Neural progenitor cell (in vitro differentiated cells): Measurements from ENCODE around the gene MAGI2. TPM values are rescaled to one million over a fixed set of nuclear protein-coding genes. Genes with fewer than 3 reads are reported as not detected.

Experiments used
- DNase-seq: peaks from one replicate; pipeline ENCODE4 v3.0.0-alpha.2; 2016; ENCODE audit warnings: low spot score
- H2AFZ ChIP-seq: fragments of 200-600 bp; sonication (generic); replicated peaks from 2 replicates; pipeline ENCODE4 v1.6.1; 2016; ENCODE audit warnings: antibody characterized with exemption
- H3F3A ChIP-seq: fragments of 200-600 bp; sonication (generic); 2 replicates; pipeline ENCODE4 v1.6.1; 2016; ENCODE audit warnings: antibody characterized with exemption, low read depth
- H3K27ac ChIP-seq: fragments of 200-600 bp; sonication (generic); 2 replicates; pipeline ENCODE4 v1.5.1; 2016; ENCODE audit warnings: mild to moderate bottlenecking
- H3K27me3 ChIP-seq: fragments of 200-600 bp; sonication (generic); 2 replicates; pipeline ENCODE4 v1.6.1; 2016; ENCODE audit warnings: mild to moderate bottlenecking, moderate library complexity
- H3K36me3 ChIP-seq: fragments of 200-600 bp; sonication (generic); 2 replicates; pipeline ENCODE4 v1.5.1; 2016
- H3K4me1 ChIP-seq: fragments of 200-600 bp; sonication (generic); 2 replicates; pipeline ENCODE4 v1.6.1; 2016; ENCODE audit warnings: mixed run types
- H3K4me2 ChIP-seq: fragments of 200-600 bp; sonication (generic); 2 replicates; pipeline ENCODE4 v1.6.1; 2016
- H3K4me3 ChIP-seq: fragments of 200-600 bp; sonication (generic); 2 replicates; pipeline ENCODE4 v1.5.1; 2016
- H3K79me2 ChIP-seq: fragments of 200-600 bp; sonication (generic); 2 replicates; pipeline ENCODE4 v1.6.1; 2016; ENCODE audit warnings: low read depth
- H3K9ac ChIP-seq: fragments of 200-600 bp; sonication (generic); 2 replicates; pipeline ENCODE4 v1.6.1; 2016
- H3K9me3 ChIP-seq: fragments of 200-600 bp; sonication (generic); 2 replicates; pipeline ENCODE4 v1.5.1; 2016; ENCODE audit warnings: low read depth
- H4K20me1 ChIP-seq: fragments of 200-600 bp; sonication (generic); 2 replicates; pipeline ENCODE4 v1.6.1; 2016; ENCODE audit warnings: low read depth
- H3K27ac Mint-ChIP-seq: 3 replicates; pipeline ENCODE4 v1.8.0; 2021; ENCODE audit warnings: mixed read lengths
- H3K27me3 Mint-ChIP-seq: 2 replicates; pipeline ENCODE4 v1.8.0; 2022; ENCODE audit warnings: low read depth, mild to moderate bottlenecking, inconsistent platforms, moderate library complexity, mixed read lengths; ENCODE audit not compliant: insufficient read depth
- H3K36me3 Mint-ChIP-seq: 3 replicates; pipeline ENCODE4 v1.8.0; 2021; ENCODE audit warnings: mixed read lengths
- H3K4me1 Mint-ChIP-seq: 3 replicates; pipeline ENCODE4 v1.8.0; 2021; ENCODE audit warnings: mixed read lengths
- H3K4me3 Mint-ChIP-seq: 3 replicates; pipeline ENCODE4 v1.8.0; 2021; ENCODE audit warnings: mild to moderate bottlenecking, moderate library complexity, mixed read lengths
- H3K9me3 Mint-ChIP-seq: 3 replicates; pipeline ENCODE4 v1.8.0; 2020; ENCODE audit warnings: mixed read lengths
- EZH2 ChIP-seq: fragments of 200-600 bp; sonication (generic); IDR thresholded peaks from 2 replicates; pipeline ENCODE4 v1.6.1; 2017; ENCODE audit warnings: antibody characterized with exemption, mild to moderate bottlenecking, moderate library complexity
- EZH2phosphoT487 ChIP-seq: fragments of 200-600 bp; sonication (generic); IDR thresholded peaks from 2 replicates; pipeline ENCODE4 v1.6.1; 2017; ENCODE audit warnings: antibody characterized with exemption
- total RNA-seq: library from RNA; depleted of rRNA; stranded (reverse); fragments of >200 nt; gene quantifications from 2 replicates; pipeline ENCODE4 v1.2.3, GENCODE V29; 2015; ENCODE audit warnings: low replicate concordance
- TF ChIP-seq, protein P1 (sequence below): fragments of 200-600 bp; sonication (generic); IDR thresholded peaks from 2 replicates; pipeline ENCODE4 v1.5.1; 2017; ENCODE audit warnings: antibody characterized with exemption, mild to moderate bottlenecking

The MAGI2 gene
- total RNA-seq, 1 donor from 2014 or later: 5.8 TPM

DNA sequence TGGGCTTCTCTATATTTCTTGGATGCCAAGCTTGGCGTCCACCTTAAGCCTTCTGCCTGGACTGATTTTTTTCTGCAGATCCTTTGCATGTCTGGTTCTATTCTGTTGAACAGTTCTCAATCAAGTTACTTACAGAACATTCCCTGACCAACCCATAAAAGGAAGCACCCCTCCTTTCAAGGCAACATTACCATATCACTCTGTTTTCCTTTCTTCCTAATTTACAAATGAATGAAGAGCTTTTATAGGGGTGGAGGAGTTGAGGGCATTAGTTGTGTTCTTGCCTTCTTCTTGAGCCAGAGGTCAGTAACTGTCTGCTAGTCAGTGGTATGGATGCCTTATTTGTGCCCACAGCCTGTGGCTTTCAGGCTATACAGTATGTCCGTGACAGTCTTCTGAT is 1293.9 kb downstream of the MAGI2 start:
- no peaks in the 10 kb centered on the region for H3K9me3 ChIP-seq
- H3K9ac ChIP-seq: no peak overlapping the region
- no peak overlapping the region for H3K4me3 Mint-ChIP-seq
- no peaks in the 10 kb centered on the region for H3K36me3 ChIP-seq
- no peaks in the 10 kb centered on the region for H3K27me3 ChIP-seq
- no peaks in the 10 kb centered on the region for H4K20me1 ChIP-seq
- H3K4me1 ChIP-seq: no peaks in the 10 kb centered on the region
- no peaks in the 10 kb centered on the region for H3K27me3 Mint-ChIP-seq
- no peaks in the 10 kb centered on the region for H3F3A ChIP-seq
- H3K27ac Mint-ChIP-seq: no peak overlapping the region
- H3K27ac ChIP-seq: no peak overlapping the region
- DNase-seq: no peak
- H3K4me3 ChIP-seq: no peak overlapping the region
- no peaks in the 10 kb centered on the region for H3K4me1 Mint-ChIP-seq
- H3K79me2 ChIP-seq: no peaks in the 10 kb centered on the region
- H2AFZ ChIP-seq: no peak overlapping the region
- peaks cover 4% of the 10 kb centered on the region for H3K36me3 Mint-ChIP-seq
- H3K4me2 ChIP-seq: no peak overlapping the region
- no peaks in the 10 kb centered on the region for H3K9me3 Mint-ChIP-seq
- TF ChIP-seq, protein P1, sequence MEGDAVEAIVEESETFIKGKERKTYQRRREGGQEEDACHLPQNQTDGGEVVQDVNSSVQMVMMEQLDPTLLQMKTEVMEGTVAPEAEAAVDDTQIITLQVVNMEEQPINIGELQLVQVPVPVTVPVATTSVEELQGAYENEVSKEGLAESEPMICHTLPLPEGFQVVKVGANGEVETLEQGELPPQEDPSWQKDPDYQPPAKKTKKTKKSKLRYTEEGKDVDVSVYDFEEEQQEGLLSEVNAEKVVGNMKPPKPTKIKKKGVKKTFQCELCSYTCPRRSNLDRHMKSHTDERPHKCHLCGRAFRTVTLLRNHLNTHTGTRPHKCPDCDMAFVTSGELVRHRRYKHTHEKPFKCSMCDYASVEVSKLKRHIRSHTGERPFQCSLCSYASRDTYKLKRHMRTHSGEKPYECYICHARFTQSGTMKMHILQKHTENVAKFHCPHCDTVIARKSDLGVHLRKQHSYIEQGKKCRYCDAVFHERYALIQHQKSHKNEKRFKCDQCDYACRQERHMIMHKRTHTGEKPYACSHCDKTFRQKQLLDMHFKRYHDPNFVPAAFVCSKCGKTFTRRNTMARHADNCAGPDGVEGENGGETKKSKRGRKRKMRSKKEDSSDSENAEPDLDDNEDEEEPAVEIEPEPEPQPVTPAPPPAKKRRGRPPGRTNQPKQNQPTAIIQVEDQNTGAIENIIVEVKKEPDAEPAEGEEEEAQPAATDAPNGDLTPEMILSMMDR: no peak
- TF ChIP-seq EZH2 (no peak), EZH2phosphoT487 (no peak)

GRCh38 chr7:78153285-78153684 is 1300.2 kb downstream of the MAGI2 start:
- H3K4me3 Mint-ChIP-seq: no peak overlapping the region
- H3K4me3 ChIP-seq: no peak overlapping the region
- no peak overlapping the region for H3K9ac ChIP-seq
- H3F3A ChIP-seq: no peaks in the 10 kb centered on the region
- H3K79me2 ChIP-seq: no peaks in the 10 kb centered on the region
- H3K36me3 ChIP-seq: no peaks in the 10 kb centered on the region
- no peak overlapping the region for H3K27ac Mint-ChIP-seq
- H4K20me1 ChIP-seq: no peaks in the 10 kb centered on the region
- no peaks in the 10 kb centered on the region for H3K4me1 Mint-ChIP-seq
- DNase-seq: no peak
- H3K4me2 ChIP-seq: no peak overlapping the region
- no peaks in the 10 kb centered on the region for H3K36me3 Mint-ChIP-seq
- H3K9me3 Mint-ChIP-seq: no peaks in the 10 kb centered on the region
- H3K9me3 ChIP-seq: no peaks in the 10 kb centered on the region
- H3K27me3 ChIP-seq: no peaks in the 10 kb centered on the region
- H2AFZ ChIP-seq: no peak overlapping the region
- TF ChIP-seq, protein P1: no peak
- TF ChIP-seq EZH2phosphoT487: no peak
- TF ChIP-seq EZH2: no peak
- no peaks in the 10 kb centered on the region for H3K27me3 Mint-ChIP-seq
- H3K4me1 ChIP-seq: no peaks in the 10 kb centered on the region
- H3K27ac ChIP-seq: no peak overlapping the region

- no peaks in the 10 kb centered on the region for H3K9me3 Mint-ChIP-seq
Measured at GRCh38 chr7:78151229-78151628, 1302.2 kb downstream of the MAGI2 start.

More at GRCh38 chr7:78151229-78151628, 1302.2 kb downstream of the MAGI2 start:
- Histone ChIP-seq H4K20me1 (no peaks in the 10 kb centered on the region), H3K4me1 (no peaks in the 10 kb centered on the region), H3K9me3 (no peaks in the 10 kb centered on the region), H2AFZ (no peak overlapping the region), H3K27me3 (no peaks in the 10 kb centered on the region), H3K4me3 (no peak overlapping the region), H3K79me2 (no peaks in the 10 kb centered on the region), H3K36me3 (no peaks in the 10 kb centered on the region), H3K27ac (no peak overlapping the region), H3F3A (no peaks in the 10 kb centered on the region), H3K9ac (no peak overlapping the region), H3K4me2 (no peak overlapping the region)
- no peaks in the 10 kb centered on the region for H3K36me3 Mint-ChIP-seq
- H3K4me3 Mint-ChIP-seq: no peak overlapping the region
- DNase-seq: no peak
- TF ChIP-seq EZH2phosphoT487 (no peak), EZH2 (no peak)
- TF ChIP-seq, protein P1: no peak
- no peak overlapping the region for H3K27ac Mint-ChIP-seq
- H3K4me1 Mint-ChIP-seq: peaks cover 6% of the 10 kb centered on the region
- H3K27me3 Mint-ChIP-seq: no peaks in the 10 kb centered on the region
